ENCODE results near the gene ADAM15. TPM values are rescaled to one million over a fixed set of nuclear protein-coding genes. Genes with fewer than 3 reads are reported as not detected.

ADAM15 gene
- total RNA-seq, 4 donors from 2014 or later: 61.5 to 142 (median 115) TPM

DNA sequence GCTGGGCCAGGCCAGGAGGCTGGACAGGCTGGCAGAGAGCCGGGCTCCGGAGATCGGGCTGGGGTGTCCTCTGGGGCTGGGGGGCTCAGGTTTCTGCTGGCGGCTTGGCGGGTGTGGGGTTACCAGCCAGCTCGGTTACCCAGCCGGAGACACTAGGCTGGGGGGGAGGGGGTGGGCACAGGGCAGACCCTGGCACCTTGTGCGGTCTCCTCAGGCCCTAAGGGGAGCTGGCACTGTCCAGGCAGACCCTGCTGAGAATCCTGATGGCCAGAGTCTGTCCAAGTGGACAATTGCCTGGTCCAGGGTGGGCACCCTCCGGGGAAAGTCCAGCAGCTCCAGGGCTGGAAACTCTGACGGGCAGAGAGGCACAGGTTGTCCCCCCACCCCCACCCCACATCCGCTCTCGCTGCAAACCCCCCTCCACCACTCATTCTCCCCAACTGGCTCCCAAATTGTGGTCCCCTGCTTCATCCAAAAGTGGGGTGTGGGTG, 41.9 kb upstream of the ADAM15 start:
- Histone ChIP-seq H3K9me3 (no peaks in the 10 kb centered on the region), H3K27ac (replicated peaks in 1 of 4) (peak overlapping the region; percentile 68 to 99 (median 86)), H3K4me1 (peaks cover 72 to 100% (median 90%) of the 10 kb centered on the region in 4 donors), H3K4me3 (peak overlapping the region; percentile 18 to 32 (median 26)), H3K27me3 (no peaks in the 10 kb centered on the region), H3K36me3 (peaks cover 0 to 18% (median 11%) of the 10 kb centered on the region in 4 donors)
- WGBS: 88% methylated on average over 6 of the region's 12 CpGs
- TF ChIP-seq, protein P1, sequence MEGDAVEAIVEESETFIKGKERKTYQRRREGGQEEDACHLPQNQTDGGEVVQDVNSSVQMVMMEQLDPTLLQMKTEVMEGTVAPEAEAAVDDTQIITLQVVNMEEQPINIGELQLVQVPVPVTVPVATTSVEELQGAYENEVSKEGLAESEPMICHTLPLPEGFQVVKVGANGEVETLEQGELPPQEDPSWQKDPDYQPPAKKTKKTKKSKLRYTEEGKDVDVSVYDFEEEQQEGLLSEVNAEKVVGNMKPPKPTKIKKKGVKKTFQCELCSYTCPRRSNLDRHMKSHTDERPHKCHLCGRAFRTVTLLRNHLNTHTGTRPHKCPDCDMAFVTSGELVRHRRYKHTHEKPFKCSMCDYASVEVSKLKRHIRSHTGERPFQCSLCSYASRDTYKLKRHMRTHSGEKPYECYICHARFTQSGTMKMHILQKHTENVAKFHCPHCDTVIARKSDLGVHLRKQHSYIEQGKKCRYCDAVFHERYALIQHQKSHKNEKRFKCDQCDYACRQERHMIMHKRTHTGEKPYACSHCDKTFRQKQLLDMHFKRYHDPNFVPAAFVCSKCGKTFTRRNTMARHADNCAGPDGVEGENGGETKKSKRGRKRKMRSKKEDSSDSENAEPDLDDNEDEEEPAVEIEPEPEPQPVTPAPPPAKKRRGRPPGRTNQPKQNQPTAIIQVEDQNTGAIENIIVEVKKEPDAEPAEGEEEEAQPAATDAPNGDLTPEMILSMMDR (IDR thresholded peaks at IDR 0.05): no peak
- TF ChIP-seq POLR2A (IDR thresholded peaks at IDR 0.05; ENCODE audit: low read depth): no peak
- intact Hi-C loops (cut with DNase I): no loop called here
- DNase-seq (ENCODE audit: extremely low spot score): no peak

DNA sequence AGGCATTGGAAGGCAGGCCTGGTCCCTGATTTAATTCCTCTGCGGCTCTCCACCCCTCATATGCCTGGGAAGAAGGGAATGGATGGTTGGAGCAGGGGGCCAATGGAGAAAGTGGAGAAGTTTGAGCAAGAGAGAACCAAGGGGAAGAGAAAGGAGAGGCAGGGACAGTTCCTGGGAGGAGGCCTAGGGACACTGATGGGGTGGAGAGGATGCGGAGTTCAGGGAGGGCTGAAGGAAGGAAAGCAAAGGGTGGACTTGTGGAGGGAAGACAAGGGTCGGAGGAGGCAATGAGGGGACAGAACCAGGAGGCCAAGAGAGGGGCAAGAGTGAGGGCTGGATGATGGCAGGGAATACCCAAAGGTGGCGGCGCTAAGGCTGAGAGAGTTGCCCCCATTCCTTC, 41.4 kb upstream of the ADAM15 start:
- H3K27me3 ChIP-seq: no peaks in the 10 kb centered on the region
- no peak for DNase-seq (ENCODE audit: extremely low spot score)
- intact Hi-C loops (cut with DNase I): no loop called here
- 86% methylated on average over 5 of the region's 5 CpGs for WGBS
- H3K4me1 ChIP-seq: peaks cover 68 to 98% (median 85%) of the 10 kb centered on the region in 4 donors
- TF ChIP-seq POLR2AphosphoS5 (IDR thresholded peaks at IDR 0.05): no peak
- no peak for TF ChIP-seq EP300 (IDR thresholded peaks at IDR 0.05)
- TF ChIP-seq, protein P1 (IDR thresholded peaks at IDR 0.05): no peak
- no peak for TF ChIP-seq POLR2A (IDR thresholded peaks at IDR 0.05; ENCODE audit: low read depth)
- no peaks in the 10 kb centered on the region for H3K9me3 ChIP-seq
- H3K27ac ChIP-seq (replicated peaks in 1 of 4): peak overlapping the region in 3 of 4 donors; percentile 65 to 74 (median 68)
- peaks cover 4 to 22% (median 16%) of the 10 kb centered on the region in 4 donors for H3K36me3 ChIP-seq
- H3K4me3 ChIP-seq: peak overlapping the region in 2 of 4 donors; percentile 18 to 32

DNA sequence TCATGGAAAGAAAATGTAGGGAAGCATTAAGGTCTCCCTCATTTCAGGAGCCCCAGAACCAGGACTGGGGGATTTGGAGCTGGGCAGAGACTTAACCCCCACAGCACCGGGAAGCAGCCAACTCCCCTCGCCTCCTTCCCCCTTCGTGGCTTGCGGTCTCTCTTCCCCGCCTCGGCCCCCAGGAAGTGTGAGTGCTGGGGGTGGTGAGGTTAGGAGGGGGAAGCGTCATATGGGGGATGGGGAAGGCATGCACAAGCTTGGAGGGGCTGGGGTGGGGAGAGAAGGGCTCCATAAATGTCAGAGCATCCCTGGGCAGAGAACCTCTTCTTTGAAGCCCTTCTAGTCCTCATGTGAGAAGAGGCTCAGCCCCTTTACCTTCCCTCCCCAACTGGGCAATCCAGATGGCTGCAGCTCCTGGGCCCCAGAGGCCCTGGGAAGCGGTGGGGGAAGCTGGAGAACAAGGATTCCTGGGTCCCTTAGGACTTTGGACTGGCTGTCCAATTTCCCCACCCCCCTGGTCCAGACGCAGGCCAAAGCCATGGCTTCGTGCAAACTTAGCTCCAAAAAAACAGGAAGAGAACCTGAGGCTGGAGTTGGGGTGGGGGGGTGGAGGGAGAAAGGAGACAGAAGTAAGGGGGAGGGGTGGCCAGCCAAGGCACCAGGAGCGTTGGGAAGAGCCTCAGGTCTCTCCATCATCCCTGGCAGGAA, 40.8 kb upstream of the ADAM15 start:
- 49% methylated on average over 11 of the region's 11 CpGs for WGBS
- H3K27ac ChIP-seq (replicated peaks in 1 of 4): peak overlapping the region; percentile 56 to 74 (median 62)
- intact Hi-C loops (cut with DNase I): no loop called here
- TF ChIP-seq, protein P1 (IDR thresholded peaks at IDR 0.05): no peak
- TF ChIP-seq POLR2A (IDR thresholded peaks at IDR 0.05; ENCODE audit: low read depth): no peak
- TF ChIP-seq POLR2AphosphoS5 (IDR thresholded peaks at IDR 0.05): no peak
- no peak for TF ChIP-seq EP300 (IDR thresholded peaks at IDR 0.05)
- no peak for DNase-seq (ENCODE audit: extremely low spot score)
- peaks cover 61 to 92% (median 79%) of the 10 kb centered on the region in 4 donors for H3K4me1 ChIP-seq
- no peaks in the 10 kb centered on the region for H3K27me3 ChIP-seq
- peak overlapping the region in 1 of 4 donors; percentile 32 for H3K4me3 ChIP-seq
- peaks cover 9 to 29% (median 22%) of the 10 kb centered on the region in 4 donors for H3K36me3 ChIP-seq
- H3K9me3 ChIP-seq: no peaks in the 10 kb centered on the region

DNA sequence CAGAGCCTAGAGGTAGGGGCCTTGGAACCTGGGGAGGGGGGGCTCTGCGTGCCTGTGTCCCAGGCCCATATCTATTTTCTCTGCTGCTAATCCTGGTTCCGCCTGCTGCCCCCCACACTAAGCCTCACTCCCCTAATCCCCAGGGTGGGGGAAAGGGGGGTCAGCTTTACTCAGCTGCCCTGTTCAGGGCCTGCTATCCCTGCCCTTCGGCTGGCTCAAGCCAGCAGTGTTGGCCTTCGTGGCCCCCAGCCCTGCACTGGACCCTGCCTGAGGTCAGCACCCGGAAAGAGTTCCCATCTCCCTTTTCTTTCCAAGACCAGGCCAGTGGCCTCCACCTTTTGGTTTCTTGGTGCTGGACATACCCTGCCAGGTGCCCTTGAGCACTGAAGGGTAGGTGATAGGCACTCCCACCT, 40.1 kb upstream of the ADAM15 start:
- intact Hi-C loops (cut with DNase I): no loop called here
- TF ChIP-seq POLR2A (IDR thresholded peaks at IDR 0.05; ENCODE audit: low read depth): no peak
- no peak for TF ChIP-seq POLR2AphosphoS5 (IDR thresholded peaks at IDR 0.05)
- TF ChIP-seq EP300 (IDR thresholded peaks at IDR 0.05): no peak
- TF ChIP-seq, protein P1 (IDR thresholded peaks at IDR 0.05): no peak
- Histone ChIP-seq H3K27me3 (no peaks in the 10 kb centered on the region), H3K4me1 (peaks cover 55 to 86% (median 72%) of the 10 kb centered on the region in 4 donors), H3K9me3 (no peaks in the 10 kb centered on the region), H3K4me3 (no peak overlapping the region), H3K36me3 (peaks cover 9 to 34% (median 28%) of the 10 kb centered on the region in 4 donors), H3K27ac (replicated peaks in 1 of 4) (peak overlapping the region; percentile 56 to 74 (median 62))
- DNase-seq (ENCODE audit: extremely low spot score): no peak
- 83% methylated on average over 4 of the region's 5 CpGs for WGBS

Measured in esophagus muscularis mucosa (tissue), 4 donors.